Kidney capillary endothelial cell (primary cell): ENCODE data around the gene ZBTB20.

Source experiments
- DNase-seq: peaks from one replicate; pipeline ENCODE4 v3.0.0-alpha.2; 2018; ENCODE audit warnings: low spot score

The ZBTB20 gene

DNA sequence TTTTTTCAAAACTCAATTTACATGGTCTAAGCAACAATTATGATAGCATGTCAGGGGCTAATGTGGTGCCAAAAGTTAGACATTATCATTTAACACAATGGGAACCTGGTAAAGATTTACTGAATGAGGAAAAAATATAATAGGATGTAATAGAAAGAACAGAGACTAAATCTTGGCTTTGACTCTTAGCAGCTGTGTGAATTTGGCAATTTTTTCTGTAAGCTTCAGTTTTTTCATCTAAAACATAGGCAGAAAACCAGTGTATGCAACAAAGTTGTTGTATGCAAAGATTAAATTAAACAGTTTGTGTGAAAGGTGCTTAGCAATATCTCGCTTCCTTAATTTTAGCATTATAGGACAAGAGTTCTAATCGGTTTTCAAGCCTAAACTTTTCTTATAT is 57.6 kb downstream of the ZBTB20 start:
- no peak for DNase-seq

DNA sequence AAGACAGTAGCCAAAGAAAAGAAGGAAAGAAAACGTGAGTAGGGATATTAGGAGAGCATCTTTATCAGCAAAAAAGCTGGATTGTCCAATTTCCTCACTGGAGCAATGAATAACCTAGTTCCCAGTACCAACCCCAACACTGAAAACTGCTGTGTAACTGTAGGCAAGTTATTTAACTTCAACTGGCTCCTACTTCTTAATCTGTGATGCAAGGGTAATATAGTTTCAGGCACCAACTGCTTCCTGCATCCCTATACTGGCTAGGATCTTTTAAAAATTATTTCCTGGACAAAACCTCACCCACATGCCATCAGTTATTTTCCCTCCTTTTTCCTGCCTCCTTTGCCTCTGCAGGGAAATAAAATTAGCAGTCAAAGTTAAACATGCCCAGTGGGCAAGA is 59.6 kb downstream of the ZBTB20 start:
- DNase-seq, result no peak

DNA sequence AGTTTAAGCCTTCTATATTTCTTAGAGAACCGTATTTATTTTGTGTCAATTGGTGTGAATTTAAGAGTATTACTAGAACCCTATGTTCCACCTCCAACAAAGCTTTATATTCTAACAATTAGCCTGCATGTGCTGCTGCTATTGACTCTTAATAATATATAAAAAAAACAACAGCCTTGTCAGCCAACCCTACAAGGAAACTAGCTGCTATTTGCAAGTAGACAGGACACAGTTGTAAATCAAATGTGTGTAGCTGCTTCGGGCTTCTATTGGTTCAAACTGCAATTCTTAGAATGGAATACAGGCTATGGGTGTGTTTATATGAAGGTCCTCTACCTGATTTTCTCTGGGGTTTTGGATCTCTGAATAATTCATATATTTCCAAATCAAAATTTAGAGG is 60.7 kb downstream of the ZBTB20 start:
- DNase-seq, result no peak

DNA sequence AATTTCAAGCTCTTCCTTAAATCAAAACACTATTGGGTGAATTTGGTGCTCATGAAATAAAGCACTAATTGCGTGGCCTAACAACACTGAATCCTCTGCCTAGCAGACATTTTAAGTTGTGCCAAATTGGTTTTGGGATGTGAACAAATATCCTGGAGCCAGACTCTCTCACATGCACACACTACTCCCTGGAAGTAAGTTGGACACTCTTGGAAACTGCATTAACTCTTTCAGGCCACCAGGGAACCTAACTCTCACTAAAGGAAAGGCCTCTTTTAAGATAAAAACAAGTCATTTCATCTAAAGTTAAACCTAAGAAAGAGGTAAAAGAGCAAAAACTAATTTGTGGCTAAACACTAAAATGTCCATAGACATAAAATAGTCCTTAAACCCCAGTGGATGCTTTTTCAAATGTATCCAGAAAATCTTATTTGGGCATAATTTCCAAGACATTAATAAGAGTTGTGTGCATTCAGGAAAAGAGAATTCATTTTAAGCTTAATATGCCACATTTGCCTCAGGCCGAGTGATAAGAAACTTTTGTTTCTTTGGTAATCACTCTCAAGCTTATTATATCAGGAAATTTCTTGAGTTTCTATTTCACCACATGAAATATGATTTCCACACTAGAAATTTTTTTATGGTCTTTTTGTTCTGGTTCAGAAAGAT is 61.8 kb downstream of the ZBTB20 start:
- no peak for DNase-seq

DNA sequence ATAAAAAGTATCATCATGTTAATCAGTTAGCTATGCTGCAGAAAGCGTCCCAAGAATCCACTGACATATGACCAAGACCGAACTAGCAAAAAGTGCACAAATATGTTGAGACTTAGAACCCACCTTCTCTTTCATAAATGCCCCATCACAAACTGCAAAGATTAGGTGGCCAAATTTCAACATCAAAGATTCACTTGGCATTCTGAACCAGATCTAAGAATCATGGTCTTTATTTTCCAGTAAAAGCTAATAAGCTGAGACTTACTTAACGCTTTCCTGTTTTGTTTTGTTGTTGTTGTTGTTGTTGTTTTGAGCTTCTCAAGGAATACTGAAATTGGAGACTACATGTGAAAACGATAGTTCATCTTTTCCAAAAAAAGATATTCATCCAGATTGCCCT is 62.4 kb downstream of the ZBTB20 start:
- DNase-seq, result no peak

DNA sequence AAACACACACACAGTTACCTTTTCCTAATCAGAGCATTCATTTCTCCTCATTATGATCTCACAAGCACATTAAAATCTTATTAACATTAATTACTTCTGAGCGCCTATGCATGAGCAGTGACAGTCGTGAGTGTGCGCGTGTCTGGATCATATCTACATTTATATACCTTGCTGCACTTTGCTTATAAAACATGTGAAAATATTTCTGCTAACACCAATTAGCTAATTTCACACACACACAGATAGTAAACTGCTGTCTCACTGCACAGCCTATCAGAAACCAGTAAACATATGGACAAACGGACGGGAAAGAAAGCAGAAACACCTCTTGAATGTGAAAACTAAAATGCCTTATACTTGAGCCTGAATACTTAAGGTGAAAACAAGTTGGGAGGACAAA is 64.8 kb downstream of the ZBTB20 start:
- DNase-seq, result no peak

DNA sequence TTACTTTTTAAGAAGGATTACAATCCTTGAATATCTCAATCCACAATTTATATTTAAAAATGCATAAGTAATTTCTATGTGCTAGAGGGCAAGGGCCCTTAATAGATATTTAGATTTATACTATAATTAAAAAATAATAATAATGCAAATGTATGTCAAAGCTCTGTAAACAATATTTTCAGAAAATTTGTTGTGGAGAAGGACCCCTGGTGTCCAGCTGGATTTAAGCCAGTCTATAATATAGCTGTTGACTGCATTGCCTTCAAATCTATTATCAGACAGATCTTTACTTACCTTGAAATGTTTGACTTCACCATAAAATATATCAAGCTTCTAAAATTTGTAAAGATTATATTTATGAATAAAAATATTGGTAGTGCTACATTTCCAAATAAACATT is 65.6 kb downstream of the ZBTB20 start:
- no peak for DNase-seq

DNA sequence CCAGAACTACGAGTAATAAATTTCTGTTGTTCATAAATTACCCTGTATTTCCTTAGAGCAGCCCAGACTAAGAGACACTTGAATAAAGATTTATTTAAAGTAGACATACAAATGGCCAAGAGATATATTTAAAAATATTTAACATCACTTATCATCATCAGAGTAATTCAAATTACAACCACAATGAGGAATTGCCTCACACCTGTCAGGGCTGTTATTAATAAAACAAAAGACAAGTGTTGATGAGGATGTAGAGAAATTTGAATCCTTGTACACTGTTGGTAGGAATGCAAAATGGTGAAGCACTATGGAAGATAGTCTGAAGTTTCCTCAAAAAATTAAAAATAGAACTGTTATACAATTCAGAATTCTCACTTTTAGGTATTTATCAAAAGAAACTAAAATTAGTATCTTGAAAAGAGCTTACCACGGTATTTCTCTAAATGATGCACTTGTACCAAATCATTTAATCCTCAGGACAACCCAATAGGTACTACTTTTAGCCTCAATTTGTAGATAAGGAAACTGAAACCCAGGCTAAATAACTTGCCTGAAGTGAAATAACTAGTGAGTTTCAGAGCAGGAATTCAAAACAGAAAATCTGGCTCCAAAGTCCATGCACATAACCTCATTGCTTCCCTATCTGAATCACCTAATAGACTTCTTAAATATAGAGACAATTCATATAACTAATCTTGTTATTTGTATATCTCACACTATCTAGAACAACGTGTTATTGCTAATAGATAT is 69.4 kb downstream of the ZBTB20 start:
- no peak for DNase-seq

DNA sequence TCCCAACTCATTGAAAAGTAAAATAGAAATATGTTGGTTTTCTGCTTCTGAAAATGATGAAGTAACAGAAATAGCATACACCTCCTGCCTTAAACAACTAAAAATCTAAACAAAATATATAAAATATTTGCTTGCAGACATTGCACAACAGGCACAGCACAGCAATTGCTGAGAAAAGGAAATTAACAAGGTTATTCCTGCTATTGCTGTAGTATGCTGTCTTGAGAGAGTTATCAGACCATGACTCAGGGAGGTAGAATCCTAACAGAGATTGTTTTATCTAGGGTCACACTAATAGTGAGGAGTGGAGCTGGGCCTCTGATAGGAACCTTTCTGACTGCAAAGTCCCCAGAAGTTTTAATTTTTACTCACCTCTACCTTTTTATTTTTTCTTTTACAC is 72.6 kb downstream of the ZBTB20 start:
- DNase-seq, result no peak

DNA sequence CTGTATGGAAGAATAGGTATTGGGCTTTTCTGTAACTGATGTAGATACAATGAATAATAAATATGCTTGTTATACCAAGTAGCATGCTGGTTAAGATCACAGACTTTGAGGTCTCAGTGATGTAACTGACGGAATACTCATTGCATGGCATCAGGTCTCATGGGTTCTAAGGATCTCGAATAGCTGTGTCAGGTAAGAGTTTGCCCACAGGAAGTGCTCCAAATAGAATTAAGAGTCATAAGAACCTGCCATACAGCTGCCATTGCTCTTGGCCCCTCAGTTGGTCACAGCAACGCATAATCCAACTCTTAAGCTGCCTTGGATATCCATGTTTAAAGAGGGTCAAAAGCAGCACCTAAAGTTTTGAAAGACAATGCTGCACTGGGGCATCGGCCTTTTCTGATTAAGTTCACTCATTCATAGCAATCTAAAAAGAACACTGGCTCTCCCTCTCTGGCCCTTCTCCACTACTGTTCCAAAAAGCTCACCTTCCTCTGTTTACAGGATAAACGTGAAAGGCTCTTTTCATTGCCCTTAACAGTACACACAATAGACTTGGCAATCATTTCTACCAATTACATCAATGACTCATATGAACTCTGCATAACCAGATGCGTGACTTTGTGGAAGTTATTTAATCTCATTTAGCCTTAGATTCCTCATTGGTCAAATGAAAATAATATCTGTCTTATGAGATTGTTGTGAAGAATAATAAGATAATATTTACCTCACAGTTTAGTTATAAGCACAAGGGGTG is 74.6 kb downstream of the ZBTB20 start:
- no peak for DNase-seq

DNA sequence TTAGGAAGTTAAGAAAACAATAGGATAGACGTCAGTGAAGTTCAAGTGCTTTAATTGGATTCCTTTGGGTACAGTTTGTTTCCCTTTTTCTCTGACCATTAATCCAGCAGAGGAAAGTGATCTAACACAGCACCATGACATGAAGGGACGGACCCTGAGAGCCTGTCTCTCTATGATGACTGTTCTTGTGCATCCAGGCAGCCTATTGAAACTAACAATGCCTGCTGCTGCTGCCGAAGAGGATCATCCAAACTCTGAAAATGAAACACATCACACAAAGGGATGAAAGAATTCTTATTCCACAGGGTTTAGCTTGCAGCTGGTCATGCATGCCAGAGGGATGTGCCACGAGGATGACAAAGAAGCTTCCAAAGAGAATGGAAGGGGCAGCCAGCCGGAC is 75.5 kb downstream of the ZBTB20 start:
- DNase-seq, result peak; percentile 23

DNA sequence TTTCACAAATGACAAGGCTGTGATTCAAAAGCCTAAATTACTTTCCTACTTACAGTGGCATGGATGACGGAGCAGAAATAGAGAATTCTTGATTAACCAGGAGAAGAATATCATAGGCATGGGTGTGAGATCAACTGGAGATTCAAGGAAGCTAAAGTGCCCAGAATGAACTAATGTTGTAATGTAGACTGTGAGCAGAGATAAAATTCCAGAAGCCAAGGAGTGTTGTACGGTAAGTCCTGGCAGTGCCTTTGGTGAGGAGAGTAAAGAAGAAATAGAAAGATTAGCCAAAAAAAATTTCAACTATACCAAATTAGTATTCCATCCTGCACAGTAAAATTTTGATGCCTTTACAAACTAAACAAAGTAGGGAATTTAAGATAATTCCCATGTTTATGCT is 75.9 kb downstream of the ZBTB20 start:
- DNase-seq, result no peak

DNA sequence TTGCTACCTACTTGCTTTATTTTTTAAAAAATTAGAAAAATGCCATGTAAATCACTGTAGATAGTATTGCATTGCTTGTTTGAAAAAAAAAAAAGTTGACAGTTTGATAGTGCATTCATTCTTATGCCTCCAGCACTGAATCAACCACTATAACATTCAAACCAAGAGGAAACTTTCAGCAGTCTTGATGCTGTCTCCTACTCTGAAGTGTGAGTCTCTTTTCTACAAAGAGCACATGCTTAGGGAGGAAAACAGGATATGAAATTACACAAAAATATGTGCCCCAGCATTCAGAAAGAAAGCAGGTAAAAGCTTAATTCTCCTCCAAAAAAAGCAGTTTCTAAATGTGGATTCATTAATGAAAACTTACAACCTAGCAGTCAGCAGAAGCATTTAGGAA is 78.3 kb downstream of the ZBTB20 start:
- no peak for DNase-seq

DNA sequence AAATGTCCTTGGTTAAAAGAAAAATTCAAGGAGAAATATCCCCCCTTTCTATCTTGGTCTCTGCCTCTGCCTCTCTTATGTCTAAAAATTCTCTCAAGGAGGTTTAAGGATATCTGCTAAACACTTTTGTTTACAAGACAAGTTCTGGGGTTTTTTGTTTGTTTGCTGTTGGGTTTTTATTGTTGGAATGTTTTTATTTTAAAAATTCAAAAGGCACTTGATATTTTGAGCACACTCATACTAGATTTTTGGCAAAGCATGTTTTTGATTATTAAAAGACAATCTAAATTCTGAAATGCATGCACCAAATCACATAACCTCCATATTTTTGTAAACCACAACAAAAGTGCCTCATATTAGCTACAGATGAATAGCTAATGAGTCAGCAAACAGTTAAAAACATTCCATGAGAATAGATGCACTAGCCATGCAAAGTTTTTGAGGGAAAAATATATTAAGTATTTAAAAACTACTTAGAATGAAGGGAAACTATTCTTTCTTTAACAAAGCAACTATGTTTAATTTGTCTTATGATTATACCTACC is 84.6 kb downstream of the ZBTB20 start:
- no peak for DNase-seq

DNA sequence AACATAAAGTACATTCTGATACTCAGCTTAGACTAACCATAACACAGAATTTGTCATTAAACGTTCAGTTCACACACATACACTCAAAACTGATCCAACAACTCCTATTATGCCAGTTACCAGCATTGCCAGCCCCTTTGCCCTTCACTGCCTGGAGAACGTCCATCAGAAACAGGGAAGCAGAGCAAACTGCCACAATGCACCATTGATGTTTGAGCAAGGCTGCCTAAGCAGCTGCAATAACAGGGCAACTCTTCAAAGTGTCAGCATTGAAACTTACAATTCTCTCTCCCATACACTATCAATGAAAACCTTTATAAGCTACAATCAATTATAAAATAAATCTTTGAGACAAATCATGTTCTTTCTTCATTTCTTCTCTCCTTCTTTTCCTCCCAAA is 85.1 kb downstream of the ZBTB20 start:
- no peak for DNase-seq

DNA sequence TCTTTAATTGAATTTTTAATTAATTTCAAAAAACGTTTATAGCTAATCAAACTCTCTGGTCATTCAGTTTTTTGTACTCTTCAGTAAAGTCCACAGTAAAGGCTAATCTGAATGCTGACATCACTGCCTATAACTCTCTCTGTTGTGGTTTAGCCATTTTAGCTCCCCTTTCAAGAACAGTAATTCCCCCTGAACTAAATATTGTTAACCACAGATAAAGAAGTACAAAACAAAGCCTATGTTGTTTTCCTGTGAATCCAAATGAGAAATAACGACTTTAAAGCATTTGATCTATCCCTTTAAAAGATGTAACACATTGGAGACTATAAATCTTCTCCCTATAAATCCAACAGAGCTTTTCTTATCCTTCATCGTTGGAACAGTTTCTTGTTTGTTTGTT is 94.2 kb downstream of the ZBTB20 start:
- no peak for DNase-seq

DNA sequence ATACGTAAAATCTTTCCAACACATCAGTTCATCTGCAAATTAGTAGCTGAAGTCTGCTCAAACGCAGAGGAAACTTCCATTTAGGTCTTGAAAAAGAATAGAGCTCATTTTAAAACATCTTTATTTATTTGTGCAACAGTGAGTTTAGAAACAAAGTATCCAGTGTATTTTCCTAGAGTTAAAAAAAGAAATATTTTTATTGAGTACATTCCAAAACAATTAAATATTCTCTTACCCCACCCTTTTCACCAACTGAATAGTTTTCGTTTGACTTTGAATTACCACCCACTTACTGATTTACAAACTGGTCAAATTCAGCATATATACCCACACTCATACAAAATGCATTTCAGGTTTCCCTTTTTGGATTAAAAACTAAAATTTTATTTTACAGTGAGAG is 104.7 kb downstream of the ZBTB20 start:
- no peak for DNase-seq

DNA sequence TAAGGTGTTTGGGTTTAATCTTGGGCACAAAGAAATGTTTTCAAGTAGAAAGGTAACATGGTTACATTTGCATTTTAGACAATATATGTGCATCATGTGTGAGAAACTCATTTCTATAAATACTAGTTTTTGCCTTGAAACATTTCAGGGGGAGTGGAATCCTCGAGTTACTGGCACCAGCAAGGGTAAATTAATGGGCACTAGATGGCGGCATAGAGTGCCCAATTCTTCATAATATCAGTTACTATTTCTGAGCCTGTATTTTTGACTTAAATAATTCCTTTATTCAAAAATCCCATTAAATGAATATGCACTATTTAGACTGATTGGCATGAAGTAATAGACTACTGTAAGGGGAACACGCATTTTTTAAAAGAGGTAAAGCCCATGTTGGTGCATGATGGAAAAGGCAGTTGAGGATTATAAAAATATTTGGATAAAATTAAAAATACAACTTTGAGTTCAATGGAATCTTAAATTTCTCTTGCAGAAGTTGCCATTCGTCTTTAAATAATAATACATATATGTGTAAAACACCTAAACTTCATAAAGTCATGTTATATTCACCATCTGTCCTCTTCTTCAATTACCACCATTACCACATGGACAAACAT is 106.3 kb downstream of the ZBTB20 start:
- DNase-seq, result peak; percentile 20

DNA sequence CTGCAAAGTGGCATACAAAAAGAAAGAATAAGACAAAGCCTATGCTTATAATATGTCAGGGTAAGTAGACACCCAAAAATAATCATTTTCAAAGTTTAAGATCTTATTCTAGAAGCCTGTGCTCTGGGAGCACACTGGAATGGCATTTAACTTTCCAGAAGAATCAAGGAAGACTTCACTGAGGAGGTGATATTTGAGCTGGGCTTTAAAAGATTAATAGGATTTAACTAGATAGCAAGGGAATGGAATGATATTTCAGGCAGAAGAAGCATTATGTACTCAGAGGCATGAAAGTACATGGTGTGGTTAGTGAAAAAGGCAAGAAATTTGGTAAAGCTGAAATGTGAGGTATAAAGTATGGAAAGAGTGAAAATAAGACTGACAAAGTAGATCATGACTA is 106.8 kb downstream of the ZBTB20 start:
- DNase-seq, result no peak

DNA sequence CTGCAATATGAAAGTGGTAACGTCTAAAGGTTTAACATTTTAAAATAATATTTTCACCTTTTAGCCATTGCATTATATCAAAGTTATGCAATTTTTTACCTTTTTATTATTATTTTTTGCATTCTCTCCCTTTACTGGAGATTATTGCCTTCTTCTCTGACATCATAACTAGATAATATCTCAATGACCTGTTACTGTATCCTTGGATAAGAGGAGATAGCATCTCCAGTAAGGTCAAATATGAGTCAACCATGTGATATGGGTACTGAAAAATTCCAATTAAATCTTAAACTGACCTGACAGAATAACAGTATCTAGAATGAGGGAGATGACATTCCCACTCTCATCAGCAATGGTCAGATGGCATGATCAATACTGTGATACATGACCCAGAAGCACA is 108.3 kb downstream of the ZBTB20 start:
- no peak for DNase-seq

DNA sequence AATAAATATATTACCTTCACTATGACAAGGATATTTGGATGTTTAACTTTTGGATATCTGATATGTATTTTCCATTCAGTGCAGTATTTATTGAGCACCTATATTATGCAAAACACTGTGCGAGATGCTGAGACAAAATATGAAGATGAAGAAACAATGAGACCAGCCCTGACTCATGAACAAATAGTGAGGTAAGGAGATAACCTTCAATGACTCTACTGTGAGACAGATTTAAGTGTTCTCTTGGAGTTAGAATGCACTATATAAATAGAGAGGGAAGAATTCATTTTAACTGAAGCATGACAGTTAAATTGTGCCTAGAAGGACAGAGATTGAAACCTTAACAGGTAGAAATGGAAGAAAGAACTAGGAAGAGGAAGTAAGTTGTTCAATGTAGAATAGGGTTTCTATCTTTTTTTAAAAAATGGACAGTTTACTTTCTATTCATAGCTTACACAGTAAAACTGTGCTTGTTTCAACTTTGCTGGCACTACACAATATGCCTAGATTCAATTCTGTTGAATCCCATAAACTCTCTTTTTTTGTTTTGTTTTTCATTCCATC is 124.2 kb downstream of the ZBTB20 start:
- DNase-seq, result no peak

DNA sequence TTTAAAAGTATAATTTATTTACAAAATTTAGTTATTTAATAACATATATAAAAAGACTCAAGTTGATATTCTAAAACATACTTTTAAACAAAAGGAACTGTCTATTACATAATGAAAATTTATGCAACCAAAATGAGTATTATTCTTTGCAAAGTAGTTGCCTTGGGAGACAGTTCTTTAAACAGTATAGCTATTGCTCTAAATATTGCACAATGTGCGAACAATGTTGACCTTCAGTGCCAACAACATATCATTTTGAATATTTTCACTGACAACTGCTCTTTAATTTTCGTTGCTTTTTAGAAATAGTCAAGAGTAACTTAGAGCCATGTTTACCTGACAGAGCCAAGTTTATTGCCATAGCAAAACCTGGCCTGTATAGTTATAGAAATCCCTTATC is 124.9 kb downstream of the ZBTB20 start:
- no peak for DNase-seq
